PC-3 (cell line): ENCODE data around the gene KCNQ2.

Source experiments
- CTCF ChIP-seq: fragments of 300-600 bp; sonication (generic); conservative IDR thresholded peaks from 2 replicates; pipeline ENCODE4 v1.5.1; 2017; ENCODE audit warnings: antibody characterized with exemption, low read depth, mild to moderate bottlenecking, low read length
- EZH2 ChIP-seq: fragments of 300-600 bp; sonication (generic); IDR thresholded peaks from one replicate; pipeline ENCODE4 v1.6.1; 2017; ENCODE audit warnings: antibody characterized with exemption, mild to moderate bottlenecking, low read length; ENCODE audit not compliant: unreplicated experiment
- EZH2phosphoT487 ChIP-seq: fragments of 300-600 bp; sonication (generic); IDR thresholded peaks from 2 replicates; pipeline ENCODE4 v1.6.1; 2018; ENCODE audit warnings: mild to moderate bottlenecking, antibody characterized with exemption, low read length, borderline replicate concordance

GRCh38 chr20:63397155-63397843 lies 75.2 kb downstream of the KCNQ2 start:
- TF ChIP-seq CTCF (no peak), EZH2phosphoT487 (no peak), EZH2 (no peak)
